Left ventricle myocardium inferior (tissue), 1 donor: ENCODE results near the gene SMG7. TPM values are rescaled to one million over a fixed set of nuclear protein-coding genes. Genes with fewer than 3 reads are reported as not detected.
A peak's percentile ranks its signal among the peaks of the same experiment; 100 is the strongest.

Experiments
- DNase-seq: peaks from one replicate; pipeline ENCODE4 v3.0.0-alpha.2; 2020
- H3K27ac ChIP-seq: fragments of 200-600 bp; replicated peaks from 2 replicates; pipeline ENCODE4 v1.8.0; 2021
- H3K27me3 ChIP-seq: fragments of 200-600 bp; 2 replicates; pipeline ENCODE4 v1.8.0; 2021; ENCODE audit warnings: low read depth
- H3K36me3 ChIP-seq: fragments of 200-600 bp; 2 replicates; pipeline ENCODE4 v1.8.0; 2021
- H3K4me1 ChIP-seq: fragments of 200-600 bp; 2 replicates; pipeline ENCODE4 v1.8.0; 2021
- H3K4me3 ChIP-seq: fragments of 200-600 bp; 2 replicates; pipeline ENCODE4 v1.8.0; 2021; ENCODE audit warnings: mild to moderate bottlenecking, moderate library complexity
- H3K9me3 ChIP-seq: fragments of 200-600 bp; replicated peaks from 2 replicates; pipeline ENCODE4 v1.8.0; 2021
- CTCF ChIP-seq: fragments of 200-600 bp; IDR thresholded peaks from 2 replicates; pipeline ENCODE4 v1.8.0; 2021; ENCODE audit warnings: antibody characterized with exemption, mild to moderate bottlenecking, borderline replicate concordance
- intact Hi-C: fragments of 100-400 bp; cut with micrococcal nuclease; formaldehyde crosslinking; loops from one replicate; pipeline ENCODE4 v1.11.0; 2022
- total RNA-seq: library from RNA; stranded (reverse); fragmentation: NEBNext Ultra II Directional; extraction: Animal tissue kit (Norgen Biotek cat#: 25700); gene quantifications from one replicate; pipeline ENCODE4 v1.2.1, GENCODE V29; 2021
- donor health status: DM: no; HTN: yes; CAD: no; lungs with severe emphysema.

SMG7 gene
- total RNA-seq, 1 donor from 2014 or later = 41.6 TPM

GRCh38 chr1:183562701-183563100 is 90.4 kb downstream of the SMG7 start:
- Histone ChIP-seq H3K36me3 (no peaks in the 10 kb centered on the region), H3K4me1 (peaks cover 10% of the 10 kb centered on the region), H3K27ac (no peak overlapping the region), H3K27me3 (no peaks in the 10 kb centered on the region), H3K4me3 (no peak overlapping the region), H3K9me3 (no peaks in the 10 kb centered on the region)
- no peak for TF ChIP-seq CTCF
- DNase-seq = no peak
- intact Hi-C loops = no loop called here

GRCh38 chr1:183565261-183565660 is 93.0 kb downstream of the SMG7 start:
- no peak for TF ChIP-seq CTCF
- Histone ChIP-seq H3K4me3 (no peak overlapping the region), H3K9me3 (no peaks in the 10 kb centered on the region), H3K4me1 (peaks cover 23% of the 10 kb centered on the region), H3K36me3 (no peaks in the 10 kb centered on the region), H3K27me3 (no peaks in the 10 kb centered on the region), H3K27ac (no peak overlapping the region)
- no peak for DNase-seq
- intact Hi-C loops = no loop called here

- no peaks in the 10 kb centered on the region for H3K36me3 ChIP-seq
- no peaks in the 10 kb centered on the region for H3K9me3 ChIP-seq
- no peak for TF ChIP-seq CTCF
- no peak overlapping the region for H3K27ac ChIP-seq
- no peaks in the 10 kb centered on the region for H3K27me3 ChIP-seq
- intact Hi-C loops = no loop called here
- DNase-seq = no peak
- H3K4me3 ChIP-seq = no peak overlapping the region
- peaks cover 23% of the 10 kb centered on the region for H3K4me1 ChIP-seq
Observed at GRCh38 chr1:183566026-183566425, 93.7 kb downstream of the SMG7 start.

- H3K27ac ChIP-seq = no peak overlapping the region
- H3K9me3 ChIP-seq = no peaks in the 10 kb centered on the region
- DNase-seq = peak; percentile 62
Observed at GRCh38 chr1:183567584-183567983, 95.3 kb downstream of the SMG7 start.

GRCh38 chr1:183568176-183569021 is 96.1 kb downstream of the SMG7 start:
- intact Hi-C loops = no loop called here
- no peaks in the 10 kb centered on the region for H3K9me3 ChIP-seq
- H3K27ac ChIP-seq = peak overlapping the region; percentile 6

More at GRCh38 chr1:183567584-183567983, 95.3 kb downstream of the SMG7 start:
- intact Hi-C loops = no loop called here
- H3K4me1 ChIP-seq = peaks cover 23% of the 10 kb centered on the region
- no peaks in the 10 kb centered on the region for H3K36me3 ChIP-seq
- TF ChIP-seq CTCF = no peak
- no peak overlapping the region for H3K4me3 ChIP-seq
- no peaks in the 10 kb centered on the region for H3K27me3 ChIP-seq

More at GRCh38 chr1:183568176-183569021, 96.1 kb downstream of the SMG7 start:
- no peak overlapping the region for H3K4me3 ChIP-seq
- no peak for DNase-seq
- H3K36me3 ChIP-seq = no peaks in the 10 kb centered on the region
- TF ChIP-seq CTCF = no peak
- no peaks in the 10 kb centered on the region for H3K27me3 ChIP-seq
- peaks cover 23% of the 10 kb centered on the region for H3K4me1 ChIP-seq
